Measurements from ENCODE around the gene GPC2.
"Not testable (repeated sequence)": the region's sequence is repeated elsewhere in the genome, so short reads cannot be mapped to it uniquely, and the experiment has no call there.

The GPC2 gene

DNA sequence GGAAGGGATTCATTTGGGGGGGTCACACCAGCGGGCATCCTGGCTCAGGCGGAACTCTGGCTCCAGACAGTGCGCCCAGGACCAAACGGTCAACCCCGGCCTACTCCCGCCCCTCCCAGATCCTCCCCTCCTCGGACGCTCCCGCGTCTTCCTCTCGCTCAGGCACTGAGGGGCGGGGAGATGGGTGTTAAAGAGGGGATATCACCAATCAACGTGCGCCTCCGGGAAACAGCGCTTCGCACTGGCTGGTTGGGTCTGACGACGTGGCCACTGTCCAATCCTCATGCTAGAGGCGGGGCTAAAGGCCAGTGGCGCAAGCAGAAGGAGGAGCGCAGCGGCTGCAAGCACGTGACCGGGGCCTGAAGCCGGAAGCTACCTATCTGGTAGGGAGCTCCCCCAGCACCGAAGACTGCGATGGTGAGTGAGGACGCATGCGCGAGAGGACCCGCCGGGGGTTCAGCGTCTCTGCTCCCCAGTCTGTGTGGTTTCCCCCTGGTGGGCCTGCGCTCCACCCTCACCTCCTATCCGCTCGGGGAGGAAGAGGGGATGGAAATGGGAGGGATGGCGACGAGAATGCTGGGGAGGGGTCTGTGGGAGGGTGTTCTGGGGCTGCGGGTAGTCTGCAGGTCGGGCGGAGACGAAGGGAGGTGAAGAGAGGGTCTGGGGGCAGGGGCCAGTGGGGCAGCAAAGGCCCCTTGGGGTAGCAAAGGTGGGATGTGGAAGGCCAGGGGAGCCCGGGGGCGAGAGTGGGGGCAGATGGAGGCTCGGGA lies 28.4 kb downstream of the GPC2 start, which contains the start of gene LAMTOR4:
LAMTOR4 (plus strand) TSS at position 360 of the 770 bp plus-strand sequence; CDS start at position 415, 55 bp downstream.
- DNase-seq (peak; percentile 99), ATAC-seq (ENCODE audit: insufficient read depth, low read depth) (peak; percentile 97)
- TF ChIP-seq, protein P1, sequence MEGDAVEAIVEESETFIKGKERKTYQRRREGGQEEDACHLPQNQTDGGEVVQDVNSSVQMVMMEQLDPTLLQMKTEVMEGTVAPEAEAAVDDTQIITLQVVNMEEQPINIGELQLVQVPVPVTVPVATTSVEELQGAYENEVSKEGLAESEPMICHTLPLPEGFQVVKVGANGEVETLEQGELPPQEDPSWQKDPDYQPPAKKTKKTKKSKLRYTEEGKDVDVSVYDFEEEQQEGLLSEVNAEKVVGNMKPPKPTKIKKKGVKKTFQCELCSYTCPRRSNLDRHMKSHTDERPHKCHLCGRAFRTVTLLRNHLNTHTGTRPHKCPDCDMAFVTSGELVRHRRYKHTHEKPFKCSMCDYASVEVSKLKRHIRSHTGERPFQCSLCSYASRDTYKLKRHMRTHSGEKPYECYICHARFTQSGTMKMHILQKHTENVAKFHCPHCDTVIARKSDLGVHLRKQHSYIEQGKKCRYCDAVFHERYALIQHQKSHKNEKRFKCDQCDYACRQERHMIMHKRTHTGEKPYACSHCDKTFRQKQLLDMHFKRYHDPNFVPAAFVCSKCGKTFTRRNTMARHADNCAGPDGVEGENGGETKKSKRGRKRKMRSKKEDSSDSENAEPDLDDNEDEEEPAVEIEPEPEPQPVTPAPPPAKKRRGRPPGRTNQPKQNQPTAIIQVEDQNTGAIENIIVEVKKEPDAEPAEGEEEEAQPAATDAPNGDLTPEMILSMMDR (IDR thresholded peaks at IDR 0.05; ENCODE audit: borderline replicate concordance, extremely low read depth, low read length, poor library complexity, severe bottlenecking) = no peak
- no peak for TF ChIP-seq EZH2 (IDR thresholded peaks at IDR 0.05; ENCODE audit: borderline replicate concordance, low read depth, low read length, severe bottlenecking)
- peak within 1 kb of the TSS; percentile 84 to 91 for H3K4me3 ChIP-seq (ENCODE audit: low read depth in 1 of 2, low read length in 2 of 2)
- no peaks in the 10 kb centered on the region for H3K9me3 ChIP-seq (ENCODE audit: insufficient read depth, low read length, severe bottlenecking)
- H2AFZ ChIP-seq (ENCODE audit: low read depth, low read length) = peak within 1 kb of the TSS; percentile 95
- H3K27me3 ChIP-seq (ENCODE audit: insufficient read depth, low read length, poor library complexity) = no peaks in the 10 kb centered on the region
- peak within 1 kb of the TSS; percentile 91 for H3K27ac ChIP-seq (ENCODE audit: low read length)
- peak within 1 kb of the TSS; percentile 100 for H3K4me2 ChIP-seq (ENCODE audit: insufficient read depth, low read length)
- peaks cover 13% of the 10 kb centered on the region for H3K36me3 ChIP-seq (ENCODE audit: insufficient read depth, low read length)
- peaks cover 28% of the 10 kb centered on the region for H3K4me1 ChIP-seq (ENCODE audit: insufficient read depth, low read length)
- peak within 1 kb of the TSS; percentile 88 for H3K9ac ChIP-seq (ENCODE audit: low read depth, low read length)
- H3K79me2 ChIP-seq (ENCODE audit: insufficient read depth, low read length) = peaks cover 20% of the 10 kb centered on the region
- 0 out of 2 replicates have a peak, but pooled peaks cover under 1% of the 10 kb centered on the region for H4K20me1 ChIP-seq (ENCODE audit: insufficient read depth, low read length)

DNA sequence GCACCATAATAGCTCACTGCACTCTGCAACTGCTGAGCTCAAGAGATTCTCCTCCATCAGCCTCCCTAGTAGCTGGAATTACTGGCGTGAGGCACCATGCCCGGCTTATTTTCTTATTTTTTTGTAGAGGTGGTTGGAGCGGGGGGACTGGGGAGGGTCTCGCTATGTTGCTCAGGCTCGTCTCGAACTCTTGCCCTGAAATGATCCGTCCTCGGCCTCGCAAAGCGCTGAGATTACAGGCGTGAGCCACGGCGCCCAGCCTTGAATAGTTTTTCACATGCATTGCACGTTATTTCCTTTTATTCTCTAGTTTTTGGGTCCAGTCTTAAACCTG lies 29.0 kb downstream of the GPC2 start:
- Histone ChIP-seq H3K27ac (ENCODE audit: low read length) (peak overlapping the region; percentile 90), H2AFZ (ENCODE audit: low read depth, low read length) (peak overlapping the region; percentile 84)

DNA sequence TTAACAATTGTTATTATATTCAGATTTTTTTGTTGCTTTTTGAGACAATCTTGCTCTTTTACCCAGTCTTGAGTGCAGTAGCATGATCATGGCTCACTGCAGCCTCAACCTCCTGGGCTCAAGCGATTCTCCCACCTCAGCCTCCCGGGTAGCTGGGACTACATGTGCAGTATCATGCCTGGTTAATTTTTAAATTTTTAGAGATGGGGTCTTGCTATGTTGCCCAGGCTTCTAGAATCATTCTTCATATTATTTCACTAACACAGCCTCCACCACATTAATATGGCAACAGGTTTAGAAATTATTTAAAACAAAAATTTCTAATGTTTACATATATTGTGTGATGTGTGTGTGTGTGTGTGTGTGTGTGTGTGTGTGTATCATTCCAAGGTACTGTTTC lies 29.9 kb downstream of the GPC2 start:
- 0 out of 2 replicates have a peak, but pooled peaks cover 1% of the 10 kb centered on the region for H3K36me3 ChIP-seq (ENCODE audit: insufficient read depth, low read length)
- H3K4me3 ChIP-seq (ENCODE audit: low read depth in 1 of 2, low read length in 2 of 2) = no peak overlapping the region
- no peak for ATAC-seq (ENCODE audit: insufficient read depth, low read depth)
- no peak overlapping the region for H3K9ac ChIP-seq (ENCODE audit: low read depth, low read length)
- H3K4me2 ChIP-seq (ENCODE audit: insufficient read depth, low read length) = no peak overlapping the region
- peaks cover 20% of the 10 kb centered on the region for H3K79me2 ChIP-seq (ENCODE audit: insufficient read depth, low read length)
- peak overlapping the region; percentile 84; the same call in 1 of the 2 replicates for H2AFZ ChIP-seq (ENCODE audit: low read depth, low read length)
- no peaks in the 10 kb centered on the region for H3K27me3 ChIP-seq (ENCODE audit: insufficient read depth, low read length, poor library complexity)
- TF ChIP-seq, protein P1 (IDR thresholded peaks at IDR 0.05; ENCODE audit: borderline replicate concordance, extremely low read depth, low read length, poor library complexity, severe bottlenecking) = no peak
- TF ChIP-seq EZH2 (IDR thresholded peaks at IDR 0.05; ENCODE audit: borderline replicate concordance, low read depth, low read length, severe bottlenecking) = no peak
- H3K4me1 ChIP-seq (ENCODE audit: insufficient read depth, low read length) = peaks cover 26% of the 10 kb centered on the region
- H3K27ac ChIP-seq (ENCODE audit: low read length) = no peak overlapping the region
- no peaks in the 10 kb centered on the region for H4K20me1 ChIP-seq (ENCODE audit: insufficient read depth, low read length)
- no peak for DNase-seq
- H3K9me3 ChIP-seq (ENCODE audit: insufficient read depth, low read length, severe bottlenecking) = no peaks in the 10 kb centered on the region

More for the DNA sequence above, 29.0 kb downstream of the GPC2 start:
- peaks cover 26% of the 10 kb centered on the region for H3K4me1 ChIP-seq (ENCODE audit: insufficient read depth, low read length)
- H3K9me3 ChIP-seq (ENCODE audit: insufficient read depth, low read length, severe bottlenecking) = no peaks in the 10 kb centered on the region
- H3K9ac ChIP-seq (ENCODE audit: low read depth, low read length) = peak overlapping the region; percentile 88
- peaks cover 20% of the 10 kb centered on the region for H3K79me2 ChIP-seq (ENCODE audit: insufficient read depth, low read length)
- no peaks in the 10 kb centered on the region for H4K20me1 ChIP-seq (ENCODE audit: insufficient read depth, low read length)
- peak; percentile 4 for ATAC-seq (ENCODE audit: insufficient read depth, low read depth)
- H3K4me2 ChIP-seq (ENCODE audit: insufficient read depth, low read length) = peak overlapping the region; percentile 100
- peak overlapping the region; percentile 16 to 91; a peak in 3 of 4 replicates for H3K4me3 ChIP-seq (ENCODE audit: low read depth in 1 of 2, low read length in 2 of 2)
- H3K36me3 ChIP-seq (ENCODE audit: insufficient read depth, low read length) = peaks cover 8% of the 10 kb centered on the region; the same call in 1 of the 2 replicates
- TF ChIP-seq, protein P1 (IDR thresholded peaks at IDR 0.05; ENCODE audit: borderline replicate concordance, extremely low read depth, low read length, poor library complexity, severe bottlenecking) = no peak
- no peak for TF ChIP-seq EZH2 (IDR thresholded peaks at IDR 0.05; ENCODE audit: borderline replicate concordance, low read depth, low read length, severe bottlenecking)
- no peaks in the 10 kb centered on the region for H3K27me3 ChIP-seq (ENCODE audit: insufficient read depth, low read length, poor library complexity)
- no peak for DNase-seq

DNA sequence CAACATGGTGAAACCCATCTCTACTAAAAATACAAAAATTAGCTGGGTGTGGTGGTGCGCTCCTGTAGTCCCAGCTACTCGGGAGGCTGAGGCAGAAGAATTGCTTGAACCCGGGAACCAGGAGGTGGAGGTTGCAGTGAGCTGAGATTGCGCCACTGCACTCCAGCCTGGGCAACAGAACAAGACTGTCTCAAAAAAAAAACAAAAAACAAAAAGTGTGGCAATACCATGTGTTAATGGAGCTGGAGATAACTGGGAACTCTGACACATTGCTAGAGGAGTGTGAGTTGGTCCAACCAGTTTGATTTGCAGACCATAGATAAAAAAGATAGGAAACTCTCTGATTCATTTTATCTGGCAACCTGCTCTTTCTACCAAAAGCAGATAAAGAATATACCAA lies 30.8 kb downstream of the GPC2 start:
- H3K27ac ChIP-seq (ENCODE audit: low read length); H3K36me3 ChIP-seq (ENCODE audit: insufficient read depth, low read length); H3K9ac ChIP-seq (ENCODE audit: low read depth, low read length); H3K4me3 ChIP-seq (ENCODE audit: low read depth in 1 of 2, low read length in 2 of 2); H3K4me2 ChIP-seq (ENCODE audit: insufficient read depth, low read length); H3K9me3 ChIP-seq (ENCODE audit: insufficient read depth, low read length, severe bottlenecking); DNase-seq; ATAC-seq (ENCODE audit: insufficient read depth, low read depth); H3K27me3 ChIP-seq (ENCODE audit: insufficient read depth, low read length, poor library complexity); H4K20me1 ChIP-seq (ENCODE audit: insufficient read depth, low read length); H2AFZ ChIP-seq (ENCODE audit: low read depth, low read length): not testable (repeated sequence)
- H3K79me2 ChIP-seq (ENCODE audit: insufficient read depth, low read length) = peaks cover 20% of the 10 kb centered on the region
- H3K4me1 ChIP-seq (ENCODE audit: insufficient read depth, low read length) = peaks cover 26% of the 10 kb centered on the region

Data from DND-41 (cell line).